ENCODE results near the gene ODAD2.
"Not testable (repeated sequence)": the region's sequence is repeated elsewhere in the genome, so short reads cannot be mapped to it uniquely, and the experiment has no call there.

The ODAD2 gene

DNA sequence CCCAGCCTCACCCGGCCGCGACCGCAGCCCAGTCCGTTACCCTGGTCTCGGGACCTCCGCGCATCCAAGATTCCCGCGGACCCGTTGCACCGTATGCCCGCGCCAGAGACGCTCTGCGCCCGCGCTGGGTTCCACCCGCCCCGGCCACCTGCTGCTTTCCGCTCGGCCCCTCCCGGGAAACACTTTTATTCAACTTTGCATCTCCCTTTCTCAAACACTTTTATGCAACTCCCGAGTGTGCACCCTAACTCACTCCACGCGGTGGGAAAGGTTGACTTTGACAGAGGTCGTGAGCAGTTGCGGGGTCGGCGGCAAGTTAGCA, at the start of gene ODAD2:
ODAD2 (minus strand) TSS at position 126 of the 322 bp plus-strand sequence. CDS start 3,937 bp downstream, outside the sequence.
- no peak for DNase-seq

GRCh38 chr10:28047061-28047460, 48.2 kb upstream of the ODAD2 start:
- no peak for DNase-seq

GRCh38 chr10:28046579-28046978, 47.7 kb upstream of the ODAD2 start:
- no peak for DNase-seq

DNA sequence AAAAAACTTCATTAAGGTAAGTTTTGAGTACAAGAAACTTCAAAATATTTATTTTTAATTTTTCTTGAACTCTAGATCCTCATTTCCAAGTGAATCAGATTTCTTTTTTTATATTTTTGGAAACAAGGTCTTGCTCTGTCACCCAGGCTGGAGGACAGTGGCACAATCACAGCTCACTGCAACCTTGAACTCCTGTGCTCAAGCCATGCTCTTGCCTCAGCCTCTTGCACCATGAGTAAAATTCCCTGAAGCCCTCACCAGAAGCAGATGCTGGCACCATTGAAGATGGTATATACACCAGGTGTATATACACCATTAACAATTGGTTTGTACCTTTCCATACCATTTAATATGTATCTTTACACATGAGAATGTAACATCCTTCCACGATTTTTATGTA, 45.1 kb upstream of the ODAD2 start:
- no peak for DNase-seq

DNA sequence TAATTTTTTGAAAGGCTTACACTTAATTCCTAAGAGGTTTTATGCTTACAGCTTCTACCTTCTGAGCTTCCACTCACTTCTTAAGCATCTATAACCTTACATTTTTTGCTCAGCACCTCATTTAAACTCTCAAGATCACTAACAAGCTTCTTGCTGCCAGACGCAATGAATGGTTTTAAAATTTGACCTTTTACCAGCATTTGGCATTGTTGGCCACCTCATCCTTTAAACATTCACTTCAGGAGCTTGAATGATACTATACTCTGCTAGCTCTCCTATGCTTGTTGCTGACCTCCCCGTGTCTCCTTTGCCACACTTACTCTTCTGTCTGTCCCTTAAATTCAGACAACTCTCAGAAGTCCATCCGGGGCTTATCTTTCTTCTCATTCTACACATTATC, 37.7 kb upstream of the ODAD2 start:
- no peak for DNase-seq

- no peak for DNase-seq
These were observed 22.4 kb upstream of the ODAD2 start for GRCh38 chr10:28020993-28021982.

DNA sequence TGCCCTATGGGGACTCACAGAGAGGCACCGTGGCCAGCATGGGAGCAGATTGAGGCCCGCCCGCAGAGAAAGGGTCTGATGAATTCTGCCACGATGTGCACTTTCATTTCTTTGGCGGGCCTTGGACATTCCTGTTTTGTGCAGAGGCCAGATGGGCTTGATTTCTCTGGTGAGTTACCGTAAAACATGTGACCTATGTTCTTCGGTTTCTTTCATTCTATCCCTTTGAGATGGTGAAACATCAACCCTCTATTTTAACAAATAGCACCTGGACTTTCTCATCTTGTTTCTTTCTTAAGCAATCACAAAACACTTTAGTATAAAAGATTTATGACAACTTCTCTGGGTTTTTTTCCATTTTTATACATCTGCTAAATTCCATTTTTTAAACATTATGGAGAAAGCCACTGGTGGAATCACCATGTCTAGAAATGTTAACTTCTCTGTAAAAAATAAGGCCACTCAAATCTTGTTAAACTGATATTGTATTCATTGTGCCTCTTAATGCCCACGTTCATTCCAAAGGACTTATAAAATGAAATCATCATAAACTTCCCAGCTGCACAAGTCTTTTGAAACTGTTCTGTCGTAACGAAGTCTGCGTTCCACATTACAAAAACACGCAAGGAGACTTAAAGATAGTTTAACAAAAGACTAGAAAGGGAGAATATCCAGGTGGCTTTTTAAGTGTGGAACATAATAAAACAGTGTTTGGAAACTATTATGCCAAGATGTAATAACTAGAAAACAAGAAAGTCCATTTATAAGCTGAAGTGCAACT, 21.4 kb upstream of the ODAD2 start:
- DNase-seq, result no peak

GRCh38 chr10:28014651-28015050, 15.8 kb upstream of the ODAD2 start:
- no peak for DNase-seq

- peak; percentile 35 to 63 for DNase-seq
These were observed 14.2 kb upstream of the ODAD2 start for GRCh38 chr10:28012990-28013515.

- peak in 1 of 2 donors; percentile 8 for DNase-seq
These were observed 11.9 kb upstream of the ODAD2 start for GRCh38 chr10:28010821-28011220.

- DNase-seq, result no peak
These were observed 9.2 kb upstream of the ODAD2 start for GRCh38 chr10:28008054-28008453.

- DNase-seq, result no peak
These were observed 2.5 kb upstream of the ODAD2 start for GRCh38 chr10:28001353-28001752.

DNA sequence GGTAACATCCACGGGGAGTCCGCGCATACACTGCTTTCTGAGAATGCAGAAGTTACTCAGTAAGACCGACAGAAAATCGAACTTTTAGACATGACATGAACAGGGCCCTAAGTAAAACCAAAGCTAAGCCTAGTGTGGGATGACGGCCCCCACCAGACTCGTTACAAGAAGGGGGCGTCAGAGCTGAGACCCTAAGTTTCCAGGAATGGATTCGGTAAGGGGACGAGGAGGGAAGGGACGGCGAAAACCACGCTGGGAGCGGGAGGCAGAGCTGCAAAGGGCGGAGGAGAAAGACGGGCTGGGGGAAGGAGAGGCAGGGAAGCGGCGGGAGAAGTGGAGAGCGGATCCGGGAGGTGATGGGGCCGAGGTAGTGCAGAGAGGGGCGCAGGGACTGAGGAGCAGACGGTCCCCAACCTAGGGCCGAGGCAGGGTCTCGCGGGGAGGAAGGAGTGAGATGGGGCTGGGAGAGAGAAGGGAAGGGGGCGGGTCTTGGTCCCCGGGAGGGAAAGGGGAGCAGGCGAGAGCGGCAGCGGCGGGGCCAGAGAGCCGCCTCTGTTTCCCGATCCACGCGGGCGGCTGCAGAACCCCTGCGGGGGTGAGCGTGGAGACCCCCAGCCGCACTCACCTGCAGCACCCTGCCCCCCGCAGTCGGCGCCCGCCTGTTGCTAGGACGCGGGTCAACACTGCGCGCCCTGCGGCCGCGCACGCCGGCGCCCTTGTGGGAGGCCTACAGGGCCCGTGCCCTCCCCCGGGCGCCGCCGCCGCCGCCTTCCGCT, 513 bp downstream of the ODAD2 start:
- DNase-seq, result peak in 1 of 2 donors; percentile 7

DNA sequence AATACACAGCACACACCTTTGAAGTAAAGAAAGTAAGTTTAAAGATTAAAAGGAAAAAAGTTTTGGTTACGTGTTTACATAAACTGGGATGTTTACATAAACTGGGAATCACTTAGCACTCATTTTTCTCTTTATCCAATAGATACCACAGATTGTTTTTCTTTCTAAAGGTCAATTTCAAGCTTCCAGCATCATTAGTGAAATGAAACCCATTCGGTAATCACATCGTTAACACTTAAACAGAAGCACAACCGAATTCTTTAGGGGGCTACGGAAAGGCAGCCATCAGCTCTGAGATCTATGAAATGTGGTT, 1.1 kb downstream of the ODAD2 start:
- no peak for DNase-seq

GRCh38 chr10:27995311-27995710, 3.6 kb downstream of the ODAD2 start:
- no peak for DNase-seq

- not testable (repeated sequence) for DNase-seq
These were observed 9.5 kb downstream of the ODAD2 start for GRCh38 chr10:27989357-27989756.

DNA sequence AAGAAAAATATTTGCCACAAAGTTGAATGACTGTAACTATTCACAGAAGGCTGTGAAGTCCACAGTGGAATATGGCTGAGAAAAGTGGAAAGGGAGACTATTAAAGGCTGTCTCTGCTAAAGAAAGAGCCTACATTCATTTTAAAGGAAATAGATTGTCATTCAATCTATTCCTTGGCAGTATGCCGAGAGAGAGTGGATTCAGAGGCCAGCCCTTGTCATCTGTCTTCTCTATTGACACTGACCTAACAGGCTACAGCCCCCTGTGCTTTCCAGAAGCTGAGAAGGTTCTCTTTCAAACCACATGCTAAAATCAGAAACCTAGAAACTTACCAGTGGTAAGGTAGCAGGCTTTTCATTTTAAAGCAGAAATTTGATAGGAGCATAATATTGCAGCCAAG, 12.1 kb downstream of the ODAD2 start:
- no peak for DNase-seq

- no peak for DNase-seq
These were observed 15.9 kb downstream of the ODAD2 start for GRCh38 chr10:27982875-27983543.

GRCh38 chr10:27981744-27982143, 17.1 kb downstream of the ODAD2 start:
- DNase-seq, result no peak

DNA sequence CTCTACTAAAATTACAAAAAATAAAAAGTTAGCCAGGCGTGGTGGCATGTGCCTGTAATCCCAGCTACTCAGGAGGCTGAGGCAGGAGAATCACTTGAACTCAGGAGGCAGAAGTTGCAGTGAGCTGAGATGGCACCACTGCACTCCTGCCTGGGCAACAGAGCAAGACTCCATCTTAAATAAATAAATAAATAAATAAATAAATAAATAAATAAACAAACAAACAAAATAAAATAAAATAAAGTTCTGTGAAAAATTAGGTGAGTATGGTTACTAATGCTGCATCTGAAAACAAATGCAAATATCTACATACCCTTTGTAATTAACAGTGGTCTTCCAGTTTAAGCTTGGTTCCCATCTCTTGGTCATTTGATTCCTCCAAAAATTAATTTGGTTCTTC, 28.1 kb downstream of the ODAD2 start:
- DNase-seq, result not testable (repeated sequence)

DNA sequence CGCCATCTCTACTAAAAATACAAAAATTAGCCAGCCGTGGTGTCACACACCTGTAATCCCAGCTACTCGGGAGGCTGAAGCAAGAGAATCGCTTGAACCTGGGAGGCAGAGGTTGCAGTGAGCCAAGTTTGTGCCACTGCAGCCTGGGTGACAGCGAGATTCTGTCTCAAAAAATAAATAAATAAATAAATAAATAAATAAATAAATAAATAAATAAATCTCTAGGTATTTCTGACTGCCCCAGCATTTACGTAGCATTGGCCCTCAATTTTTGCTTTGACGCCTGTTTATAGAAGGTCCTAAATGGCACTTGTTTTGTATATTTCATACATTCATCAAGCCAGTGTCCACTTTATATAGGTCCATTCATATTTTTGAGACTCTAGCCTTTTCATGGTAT, 28.9 kb downstream of the ODAD2 start:
- DNase-seq, result not testable (repeated sequence)

DNA sequence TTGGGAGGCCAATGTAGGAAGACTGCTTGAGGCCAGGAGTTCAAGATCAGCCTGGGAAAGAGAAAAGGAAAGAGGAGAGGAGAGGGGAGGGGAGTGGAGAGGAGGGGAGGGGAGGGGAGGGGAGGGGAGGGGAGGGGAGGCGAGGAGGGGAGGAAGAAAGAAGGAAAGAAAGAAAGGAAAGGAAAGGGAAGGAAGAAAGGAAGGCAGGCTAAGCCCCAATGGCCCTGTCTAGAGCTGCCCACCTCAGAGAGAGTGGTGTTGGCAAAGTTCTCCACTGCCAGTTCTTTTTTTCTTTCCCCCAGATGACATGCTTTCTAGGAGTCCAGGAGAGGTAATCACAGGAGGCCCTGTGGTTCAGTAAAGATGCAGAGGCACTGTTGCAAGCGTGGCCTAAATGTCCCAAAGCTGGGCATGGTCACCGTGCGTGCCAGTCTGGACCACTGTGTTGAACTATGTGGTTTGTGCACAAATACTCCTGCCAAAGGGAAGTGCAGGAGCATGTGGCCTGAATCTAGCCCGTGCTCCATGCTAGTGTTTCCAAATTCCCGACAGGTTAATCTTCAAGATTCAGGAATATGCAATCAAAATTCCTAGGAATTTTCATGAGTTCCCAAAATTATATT, 39.7 kb downstream of the ODAD2 start:
- no peak for DNase-seq
